H1 (cell line): ENCODE data around the gene COPS7A. TPM values are rescaled to one million over a fixed set of nuclear protein-coding genes. Genes with fewer than 3 reads are reported as not detected.
A peak's percentile ranks its signal among the peaks of the same experiment; 100 is the strongest.

Experiments
- BACH1 ChIP-seq: IDR thresholded peaks from 2 replicates; pipeline ENCODE4 v1.6.1; 2012; ENCODE audit warnings: low read length, improper control_type of control experiment
- CTBP2 ChIP-seq: IDR thresholded peaks from 2 replicates; pipeline ENCODE4 v1.7.0; 2011; ENCODE audit warnings: borderline replicate concordance, mild to moderate bottlenecking, moderate library complexity, mixed read lengths, low read length; ENCODE audit not compliant: insufficient read depth, insufficient read length
- GABPA ChIP-seq: IDR thresholded peaks from 2 replicates; pipeline ENCODE4 v1.6.1; 2011; ENCODE audit warnings: mild to moderate bottlenecking, low read length, moderate library complexity, borderline replicate concordance; ENCODE audit not compliant: insufficient read depth
- HDAC6 ChIP-seq: IDR thresholded peaks from one replicate; pipeline ENCODE4 v1.7.1; 2012; ENCODE audit warnings: low read depth, mild to moderate bottlenecking, inconsistent platforms, low read length, moderate library complexity
- JUN ChIP-seq: IDR thresholded peaks from 2 replicates; pipeline ENCODE4 v1.6.1; 2011; ENCODE audit warnings: low read depth, mild to moderate bottlenecking, improper control_type of control experiment, low read length
- KDM1A ChIP-seq: fragments of 200-600, 300-600 bp; sonication (generic); IDR thresholded peaks from 2 replicates; pipeline ENCODE4 v1.7.1; 2016; ENCODE audit warnings: mild to moderate bottlenecking, low read length, borderline replicate concordance
- MAFK ChIP-seq: IDR thresholded peaks from 2 replicates; pipeline ENCODE4 v1.6.1; 2012; ENCODE audit warnings: low read depth, mild to moderate bottlenecking, improper control_type of control experiment, low read length
- NANOG ChIP-seq: IDR thresholded peaks from 2 replicates; pipeline ENCODE4 v1.6.1; 2011; ENCODE audit warnings: low read length, low read depth, mild to moderate bottlenecking, inconsistent platforms; ENCODE audit not compliant: insufficient read depth, poor library complexity, severe bottlenecking
- PHF8 ChIP-seq: fragments of 200-600 bp; sonication (generic); conservative IDR thresholded peaks from 2 replicates; pipeline ENCODE4 v1.7.1; 2012; ENCODE audit warnings: low read depth, mild to moderate bottlenecking, inconsistent platforms, low read length, moderate library complexity
- POLR2A ChIP-seq, 2 experiments: IDR thresholded peaks; 1 replicate in 1 of 2; 2 replicates in 1 of 2; pipeline ENCODE4 v1.6.1; 2011; ENCODE audit warnings: low read depth in 2 of 2, low read length in 2 of 2, mild to moderate bottlenecking in 2 of 2; ENCODE audit errors: control extremely low read depth in 1 of 2
- POU5F1 ChIP-seq: IDR thresholded peaks from 2 replicates; pipeline ENCODE4 v1.6.1; 2011; ENCODE audit warnings: low read depth, mild to moderate bottlenecking, low read length, moderate library complexity
- RXRA ChIP-seq: IDR thresholded peaks from 2 replicates; pipeline ENCODE4 v1.6.1; 2011; ENCODE audit warnings: low read depth, mild to moderate bottlenecking, low read length, moderate library complexity; ENCODE audit not compliant: insufficient read depth
- SAP30 ChIP-seq: fragments of 300-600 bp; sonication (generic); IDR thresholded peaks from 2 replicates; pipeline ENCODE4 v1.7.1; 2012; ENCODE audit warnings: low read length, moderate library complexity, mild to moderate bottlenecking, inconsistent platforms; ENCODE audit not compliant: insufficient read depth, insufficient replicate concordance
- SIN3A ChIP-seq, 2 experiments: IDR thresholded peaks in 1 of 2; conservative IDR thresholded peaks in 1 of 2; 2 replicates each; pipeline ENCODE4 v1.6.1; 2011 to 2012; ENCODE audit warnings: low read length in 2 of 2, improper control_type of control experiment in 1 of 2, low read depth in 1 of 2, mild to moderate bottlenecking in 1 of 2
- SP1 ChIP-seq: IDR thresholded peaks from 2 replicates; pipeline ENCODE4 v1.6.1; 2011; ENCODE audit warnings: low read depth, low read length
- SP2 ChIP-seq: IDR thresholded peaks from 2 replicates; pipeline ENCODE4 v1.6.1; 2012; ENCODE audit warnings: mild to moderate bottlenecking, low read length, inconsistent platforms
- TAF7 ChIP-seq: optimal IDR thresholded peaks from 2 replicates; pipeline ENCODE3; 2011; ENCODE audit warnings: low read depth, mild to moderate bottlenecking, inconsistent platforms, low read length, moderate library complexity, borderline replicate concordance
- ZNF274 ChIP-seq: IDR thresholded peaks from 2 replicates; pipeline ENCODE4 v1.7.0; 2012; ENCODE audit warnings: low read length, borderline replicate concordance; ENCODE audit errors: extremely low read depth
- polyA plus RNA-seq, 7 experiments: library from polyadenylated mRNA; depleted of rRNA in 3 of 7; stranded (reverse) in 5 of 7; unstranded in 2 of 7; fragments of >200 nt in 5 of 7; fragments of 200-250 nt in 2 of 7; gene quantifications; 1 replicate in 5 of 7; 2 replicates in 1 of 7; 4 replicates in 1 of 7; pipeline versions ENCODE4 v1.2.1 to v1.2.3, GENCODE V29; 2011 to 2013; ENCODE audit warnings: missing spikeins in 2 of 7, mixed read lengths in 2 of 7
- total RNA-seq: library from RNA; stranded (reverse); fragmentation: NEBNext Ultra II Directional; extraction: Animal tissue kit (Norgen Biotek cat#: 25700); gene quantifications from 2 replicates; pipeline ENCODE4 v1.2.1, GENCODE V29; 2021
- TF ChIP-seq, protein P1 (sequence below): IDR thresholded peaks from 2 replicates; pipeline ENCODE4 v1.6.1; 2012; ENCODE audit warnings: low read length, inconsistent platforms
- TF ChIP-seq, protein P2 (sequence below): IDR thresholded peaks from 2 replicates; pipeline ENCODE4 v1.6.1; 2012; ENCODE audit warnings: inconsistent platforms

Gene COPS7A
- total and polyA plus RNA-seq, 2 of the 8 experiments (the other 6 are each of a cell fraction or from before 2014, with no cell fraction given) = 44.5 to 95.9 TPM

- TF ChIP-seq, protein P1, sequence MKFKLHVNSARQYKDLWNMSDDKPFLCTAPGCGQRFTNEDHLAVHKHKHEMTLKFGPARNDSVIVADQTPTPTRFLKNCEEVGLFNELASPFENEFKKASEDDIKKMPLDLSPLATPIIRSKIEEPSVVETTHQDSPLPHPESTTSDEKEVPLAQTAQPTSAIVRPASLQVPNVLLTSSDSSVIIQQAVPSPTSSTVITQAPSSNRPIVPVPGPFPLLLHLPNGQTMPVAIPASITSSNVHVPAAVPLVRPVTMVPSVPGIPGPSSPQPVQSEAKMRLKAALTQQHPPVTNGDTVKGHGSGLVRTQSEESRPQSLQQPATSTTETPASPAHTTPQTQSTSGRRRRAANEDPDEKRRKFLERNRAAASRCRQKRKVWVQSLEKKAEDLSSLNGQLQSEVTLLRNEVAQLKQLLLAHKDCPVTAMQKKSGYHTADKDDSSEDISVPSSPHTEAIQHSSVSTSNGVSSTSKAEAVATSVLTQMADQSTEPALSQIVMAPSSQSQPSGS = peak; percentile 77
- TF ChIP-seq CTBP2 (no peak), RXRA (no peak), POU5F1 (no peak), HDAC6 (no peak), TAF7 (no peak), NANOG (no peak), GABPA (no peak), JUN (no peak), POLR2A (IDR thresholded peaks at IDR 0.05; ENCODE audit: control extremely low read depth in 1 of 2, low read depth in 2 of 2, low read length in 2 of 2) (no peak), SAP30 (peak; percentile 32), MAFK (no peak), PHF8 (no peak), SIN3A (conservative IDR thresholded peaks at IDR 0.05 in 1 of 2, IDR thresholded peaks at IDR 0.05 in 1 of 2; ENCODE audit: low read depth in 1 of 2, low read length in 2 of 2) (peak; percentile 38 to 80; a peak in 2 of 4 replicates), BACH1 (0 out of 2 replicates have a peak, but pooled peaks have one; percentile 24), SP2 (no peak), ZNF274 (no peak), SP1 (peak; percentile 41; the same call in 1 of the 2 replicates), KDM1A (no peak)
- TF ChIP-seq, protein P2, sequence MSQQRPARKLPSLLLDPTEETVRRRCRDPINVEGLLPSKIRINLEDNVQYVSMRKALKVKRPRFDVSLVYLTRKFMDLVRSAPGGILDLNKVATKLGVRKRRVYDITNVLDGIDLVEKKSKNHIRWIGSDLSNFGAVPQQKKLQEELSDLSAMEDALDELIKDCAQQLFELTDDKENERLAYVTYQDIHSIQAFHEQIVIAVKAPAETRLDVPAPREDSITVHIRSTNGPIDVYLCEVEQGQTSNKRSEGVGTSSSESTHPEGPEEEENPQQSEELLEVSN = peak; percentile 22; the same call in 1 of the 2 replicates
Observed at GRCh38 chr12:6778574-6779550, 55.0 kb downstream of the COPS7A start (continued).
